CD4-positive, alpha-beta T cell treated with Interferon gamma for 1 hour (primary cell): ENCODE measurements around the gene PLAAT5.
A peak's percentile ranks its signal among the peaks of the same experiment; 100 is the strongest.

Experiments
- DNase-seq: peaks from one replicate; pipeline ENCODE4 v3.0.0-alpha.2; 2020

Gene PLAAT5

GRCh38 chr11:63511048-63511748 is 20.2 kb upstream of the PLAAT5 start:
- no peak for DNase-seq

- DNase-seq = no peak
Measured at GRCh38 chr11:63510360-63511047, 19.5 kb upstream of the PLAAT5 start.

- DNase-seq = no peak
Measured at GRCh38 chr11:63508745-63509144, 17.8 kb upstream of the PLAAT5 start.

- peak; percentile 32 for DNase-seq
Measured at GRCh38 chr11:63508009-63508408, 17.0 kb upstream of the PLAAT5 start.

GRCh38 chr11:63507511-63507910 is 16.5 kb upstream of the PLAAT5 start:
- no peak for DNase-seq

GRCh38 chr11:63506876-63507275 is 15.9 kb upstream of the PLAAT5 start:
- no peak for DNase-seq

- peak; percentile 10 for DNase-seq
Measured at GRCh38 chr11:63505857-63506528, 15.0 kb upstream of the PLAAT5 start, which contains the start of gene LGALS12. TSS of gene LGALS12 (plus strand) at chr11:63506084. CDS start at chr11:63506459, 375 bp downstream.

GRCh38 chr11:63504933-63505586 is 14.1 kb upstream of the PLAAT5 start:
- DNase-seq = no peak

GRCh38 chr11:63504054-63504453 is 13.1 kb upstream of the PLAAT5 start:
- DNase-seq = no peak

GRCh38 chr11:63503492-63503891 is 12.5 kb upstream of the PLAAT5 start:
- DNase-seq = peak; percentile 36

GRCh38 chr11:63502252-63502820 is 11.4 kb upstream of the PLAAT5 start:
- DNase-seq = no peak

GRCh38 chr11:63501236-63501635 is 10.3 kb upstream of the PLAAT5 start:
- DNase-seq = no peak

- DNase-seq = no peak
Measured at GRCh38 chr11:63499874-63500273, 8.9 kb upstream of the PLAAT5 start.

GRCh38 chr11:63494975-63495374 is 4.0 kb upstream of the PLAAT5 start:
- DNase-seq = no peak

GRCh38 chr11:63493127-63493526 is 2.2 kb upstream of the PLAAT5 start:
- DNase-seq = no peak

GRCh38 chr11:63492441-63492840 is 1.5 kb upstream of the PLAAT5 start:
- no peak for DNase-seq

GRCh38 chr11:63491636-63492372 is 837 bp upstream of the PLAAT5 start:
- no peak for DNase-seq

- no peak for DNase-seq
Measured at GRCh38 chr11:63491240-63491587, 247 bp upstream of the PLAAT5 start.

GRCh38 chr11:63489879-63490278 is 1.1 kb downstream of the PLAAT5 start:
- no peak for DNase-seq

- DNase-seq = no peak
Measured at GRCh38 chr11:63488789-63489188, 2.2 kb downstream of the PLAAT5 start.

GRCh38 chr11:63485777-63486176 is 5.2 kb downstream of the PLAAT5 start:
- no peak for DNase-seq

- no peak for DNase-seq
Measured at GRCh38 chr11:63480039-63480438, 10.9 kb downstream of the PLAAT5 start.
